ENCODE data around the gene C5.
"Not testable (repeated sequence)": the region's sequence is repeated elsewhere in the genome, so short reads cannot be mapped to it uniquely, and the experiment has no call there.

The C5 gene

GRCh38 chr9:121048618-121049017, 1.5 kb downstream of the C5 start:
- DNase-seq (ENCODE audit: low spot score), result no peak

- DNase-seq (ENCODE audit: low spot score), result no peak
Measured at GRCh38 chr9:121048175-121048574, 1.9 kb downstream of the C5 start.

GRCh38 chr9:121038804-121039203, 11.3 kb downstream of the C5 start:
- DNase-seq (ENCODE audit: low spot score), result no peak

GRCh38 chr9:121038362-121038761, 11.7 kb downstream of the C5 start:
- no peak for DNase-seq (ENCODE audit: low spot score)

- DNase-seq (ENCODE audit: low spot score), result not testable (repeated sequence)
Measured at GRCh38 chr9:121035717-121036116, 14.4 kb downstream of the C5 start.

GRCh38 chr9:121034529-121034928, 15.5 kb downstream of the C5 start:
- DNase-seq (ENCODE audit: low spot score), result no peak

- DNase-seq (ENCODE audit: low spot score), result no peak
Measured at GRCh38 chr9:121029469-121029868, 20.6 kb downstream of the C5 start.

- DNase-seq (ENCODE audit: low spot score), result not testable (repeated sequence)
Measured at GRCh38 chr9:121028285-121028684, 21.8 kb downstream of the C5 start.

- DNase-seq (ENCODE audit: low spot score), result no peak
Measured at GRCh38 chr9:121026768-121027167, 23.3 kb downstream of the C5 start.

- no peak for DNase-seq (ENCODE audit: low spot score)
Measured at GRCh38 chr9:121026260-121026691, 23.8 kb downstream of the C5 start.

GRCh38 chr9:121024237-121024636, 25.8 kb downstream of the C5 start:
- no peak for DNase-seq (ENCODE audit: low spot score)

GRCh38 chr9:121023064-121023463, 27.0 kb downstream of the C5 start:
- no peak for DNase-seq (ENCODE audit: low spot score)

- no peak for DNase-seq (ENCODE audit: low spot score)
Measured at GRCh38 chr9:121021301-121021700, 28.8 kb downstream of the C5 start.

GRCh38 chr9:121019273-121019672, 30.8 kb downstream of the C5 start:
- no peak for DNase-seq (ENCODE audit: low spot score)

- DNase-seq (ENCODE audit: low spot score), result no peak
Measured at GRCh38 chr9:121013911-121014310, 36.2 kb downstream of the C5 start.

- DNase-seq (ENCODE audit: low spot score), result no peak
Measured at GRCh38 chr9:121009650-121010049, 40.4 kb downstream of the C5 start.

GRCh38 chr9:120999317-120999716, 50.8 kb downstream of the C5 start:
- DNase-seq (ENCODE audit: low spot score), result no peak

GRCh38 chr9:120998111-120998510, 52.0 kb downstream of the C5 start:
- no peak for DNase-seq (ENCODE audit: low spot score)

GRCh38 chr9:120997502-120997901, 52.6 kb downstream of the C5 start:
- DNase-seq (ENCODE audit: low spot score), result no peak

GRCh38 chr9:120996409-120996808, 53.7 kb downstream of the C5 start:
- DNase-seq (ENCODE audit: low spot score), result no peak

GRCh38 chr9:120989065-120989464, 61.0 kb downstream of the C5 start:
- DNase-seq (ENCODE audit: low spot score), result no peak

GRCh38 chr9:120985819-120986222, 64.3 kb downstream of the C5 start:
- no peak for DNase-seq (ENCODE audit: low spot score)

- DNase-seq (ENCODE audit: low spot score), result no peak
Measured at GRCh38 chr9:120983259-120983837, 66.7 kb downstream of the C5 start.

- DNase-seq (ENCODE audit: low spot score), result no peak
Measured at GRCh38 chr9:120982836-120983235, 67.2 kb downstream of the C5 start.

- DNase-seq (ENCODE audit: low spot score), result no peak
Measured at GRCh38 chr9:120980951-120981350, 69.1 kb downstream of the C5 start.
